ENCODE results near the gene RASA4. TPM values are rescaled to one million over a fixed set of nuclear protein-coding genes. Genes with fewer than 3 reads are reported as not detected.
"Not testable (repeated sequence)": the region's sequence is repeated elsewhere in the genome, so short reads cannot be mapped to it uniquely, and the experiment has no call there.

RASA4 gene
- total RNA-seq, result 2.5 and 3.6 TPM in 2 replicates

DNA sequence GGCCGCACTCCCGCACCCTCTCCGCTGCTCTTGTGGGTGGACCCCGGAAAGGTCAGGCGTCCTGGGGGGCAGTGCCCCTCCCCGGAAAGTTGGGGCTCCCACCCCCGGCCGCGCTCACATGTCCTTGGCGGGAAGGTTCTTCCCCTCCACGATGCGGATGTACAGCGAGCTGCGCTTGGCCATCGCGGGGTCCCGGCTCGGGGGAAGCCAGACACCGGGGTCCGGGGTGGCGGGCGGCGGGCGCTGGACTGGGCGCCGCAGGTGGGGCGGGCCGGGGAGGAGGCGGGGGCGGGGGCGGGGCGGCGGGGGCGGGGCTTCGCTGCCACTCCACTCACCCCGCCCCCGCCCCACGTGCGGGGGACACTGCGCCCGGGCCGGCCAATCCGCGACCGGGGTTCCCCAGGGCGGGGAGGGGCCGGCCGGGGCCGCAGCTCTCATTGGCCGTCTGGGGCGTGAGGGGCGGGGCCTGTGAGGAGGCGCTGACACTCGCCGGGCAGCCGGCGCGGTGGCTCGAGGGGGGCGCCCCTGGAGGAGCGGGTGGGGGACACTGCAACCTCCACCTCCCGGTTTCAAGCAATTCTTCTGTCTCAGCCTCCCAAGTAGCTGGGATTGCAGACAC lies at the start of gene RASA4:
TSS of gene RASA4 (minus strand) at position 250 of the 619 bp plus-strand sequence. CDS start at position 183, 67 bp downstream.
- not testable (repeated sequence) for DNase-seq (ENCODE audit: low read depth, low spot score)

DNA sequence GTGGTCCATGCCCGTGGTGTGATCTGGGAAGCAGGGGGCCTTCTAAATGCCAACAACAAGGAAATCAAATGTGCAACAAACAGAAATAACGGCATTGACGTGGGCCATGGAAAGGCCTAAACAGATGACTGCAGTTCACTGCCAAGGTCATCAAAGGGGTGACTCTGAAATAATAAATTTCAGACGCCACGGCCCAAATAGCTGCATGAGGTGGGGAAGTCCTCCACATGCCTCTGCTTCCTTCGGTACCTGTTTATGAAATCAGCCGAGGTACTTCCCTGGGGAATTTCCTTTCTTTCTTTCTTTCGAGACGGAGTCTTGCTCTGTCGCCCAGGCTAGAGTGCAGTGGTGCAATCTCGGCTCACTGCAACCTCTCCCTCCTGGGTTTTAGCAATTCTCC lies 48.2 kb upstream of the RASA4 start:
- not testable (repeated sequence) for DNase-seq (ENCODE audit: low read depth, low spot score)

DNA sequence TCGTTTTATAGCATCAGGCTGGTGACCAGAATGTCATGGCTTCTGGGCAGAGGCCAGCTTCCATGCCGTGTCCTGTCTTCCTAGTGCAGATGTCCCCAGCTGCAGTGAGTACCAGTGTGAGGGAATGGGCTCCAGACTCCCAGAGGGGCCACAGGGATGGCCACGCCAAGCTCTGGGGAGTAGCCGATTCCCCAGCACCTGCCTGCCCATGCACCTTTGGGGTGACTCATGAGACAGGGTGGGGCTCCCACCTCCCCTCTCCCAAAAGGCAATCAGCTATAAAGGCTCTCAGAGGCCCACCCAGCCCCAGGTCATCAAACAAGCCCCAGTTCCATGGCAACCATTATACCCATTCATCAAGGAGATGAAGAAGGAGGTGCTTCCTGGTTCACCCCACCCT lies 33.4 kb upstream of the RASA4 start, which contains the start of gene SPDYE2B:
TSS of gene SPDYE2B (plus strand) at position 396 of the 400 bp plus-strand sequence. CDS start 2,030 bp downstream, outside the sequence.
- DNase-seq (ENCODE audit: low read depth, low spot score), result not testable (repeated sequence)

DNA sequence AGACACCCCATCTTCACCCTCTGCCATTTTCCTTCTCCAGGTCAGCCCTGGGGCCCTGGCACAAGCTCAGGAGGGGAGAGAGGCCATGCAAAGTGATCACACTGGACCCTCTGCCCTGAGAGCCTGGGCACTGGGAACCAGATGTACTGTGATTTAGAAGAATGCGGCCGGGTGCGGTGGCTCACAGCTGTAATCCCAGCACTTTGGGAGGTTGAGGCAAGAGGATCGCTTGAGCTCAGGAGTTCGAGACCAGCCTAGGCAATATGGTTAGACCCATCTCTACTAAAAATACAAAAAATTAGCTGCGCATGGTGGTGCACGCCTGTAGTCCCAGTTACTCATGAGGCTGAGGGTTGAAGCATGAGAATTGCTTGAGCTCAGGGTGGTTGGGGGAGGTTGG lies 31.3 kb upstream of the RASA4 start:
- DNase-seq (ENCODE audit: low read depth, low spot score), result not testable (repeated sequence)

DNA sequence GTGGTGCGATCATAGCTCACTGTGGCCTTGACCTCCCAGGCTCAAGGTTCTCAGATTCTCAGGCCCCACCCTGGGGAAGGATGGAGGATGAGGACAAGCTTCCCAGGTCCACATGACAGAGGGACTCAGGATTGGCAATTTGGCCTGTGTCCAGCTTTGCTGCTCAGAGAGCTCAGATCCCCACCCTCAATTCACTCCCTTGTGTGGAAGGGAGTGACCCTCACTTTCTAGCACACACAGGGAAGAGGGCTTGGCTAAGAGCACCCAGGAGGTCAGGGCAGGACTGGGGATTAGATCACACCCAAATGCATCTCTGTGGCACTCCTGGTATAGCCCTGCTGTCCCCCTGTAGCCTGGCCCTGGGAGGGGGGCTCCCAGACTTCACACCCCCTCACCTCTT lies 26.8 kb upstream of the RASA4 start:
- DNase-seq (ENCODE audit: low read depth, low spot score), result not testable (repeated sequence)

DNA sequence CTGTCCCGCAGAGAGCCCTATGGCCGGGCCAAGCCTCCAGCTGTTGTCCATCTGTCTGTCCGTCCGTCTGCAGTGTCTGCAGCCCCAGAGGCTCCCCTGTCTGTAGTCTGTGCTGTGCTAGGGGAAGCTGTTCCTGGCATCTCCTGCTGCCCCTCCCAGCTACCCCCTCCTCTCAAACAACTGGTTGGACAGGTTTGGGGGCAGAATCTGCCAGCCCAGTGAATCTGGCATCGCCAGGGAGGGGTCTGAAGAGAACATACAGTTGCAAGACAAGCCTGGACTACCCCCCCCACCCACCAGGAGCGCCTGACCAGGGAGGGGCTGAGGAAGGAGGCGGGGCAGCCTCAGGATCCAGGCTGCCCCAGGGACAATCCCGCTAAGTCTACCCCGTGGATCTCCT lies 26.1 kb upstream of the RASA4 start, which contains the start of gene UPK3BL1:
TSS of gene UPK3BL1 (minus strand) at position 101 of the 400 bp plus-strand sequence. CDS start at position 51, 50 bp downstream.
- not testable (repeated sequence) for DNase-seq (ENCODE audit: low read depth, low spot score)

DNA sequence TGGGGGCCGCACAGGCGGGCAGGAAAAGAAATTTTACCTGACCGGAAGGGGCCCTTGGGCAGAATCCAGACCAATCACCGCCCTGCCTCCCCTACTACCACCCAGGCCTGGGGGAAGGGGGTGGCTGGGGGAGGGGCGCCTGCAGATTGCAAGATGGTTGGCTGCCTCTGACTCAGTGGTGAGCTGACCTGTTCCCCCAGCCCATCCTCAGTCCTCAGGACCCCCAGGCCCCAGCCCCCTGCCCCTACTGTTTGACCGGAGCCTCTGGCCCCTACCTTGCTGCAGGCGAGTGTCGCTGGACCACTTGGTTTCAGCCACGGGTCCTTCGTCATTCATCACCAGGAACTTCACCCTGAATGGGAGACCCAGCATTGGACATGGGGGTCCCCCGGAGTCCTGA lies 22.3 kb upstream of the RASA4 start:
- DNase-seq (ENCODE audit: low read depth, low spot score), result not testable (repeated sequence)

DNA sequence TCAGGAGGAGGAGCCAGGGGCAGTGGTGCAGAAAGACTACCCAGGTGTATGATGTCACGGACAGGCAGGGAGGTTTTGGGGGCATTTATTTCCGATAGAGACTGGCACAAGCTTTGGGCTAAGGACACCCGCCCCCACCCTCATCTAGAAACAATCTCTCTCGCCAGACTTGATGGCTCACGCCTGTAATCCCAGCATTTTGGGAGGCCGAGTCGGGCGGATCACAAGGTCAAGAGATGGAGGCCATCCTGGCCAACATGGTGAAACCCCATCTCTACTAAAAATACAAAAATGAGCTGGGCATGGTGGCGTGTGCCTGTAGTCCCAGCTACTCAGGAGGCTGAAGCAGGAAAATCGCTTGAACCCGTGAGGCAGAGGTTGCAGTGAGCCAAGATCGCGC lies 20.4 kb upstream of the RASA4 start:
- DNase-seq (ENCODE audit: low read depth, low spot score), result not testable (repeated sequence)

DNA sequence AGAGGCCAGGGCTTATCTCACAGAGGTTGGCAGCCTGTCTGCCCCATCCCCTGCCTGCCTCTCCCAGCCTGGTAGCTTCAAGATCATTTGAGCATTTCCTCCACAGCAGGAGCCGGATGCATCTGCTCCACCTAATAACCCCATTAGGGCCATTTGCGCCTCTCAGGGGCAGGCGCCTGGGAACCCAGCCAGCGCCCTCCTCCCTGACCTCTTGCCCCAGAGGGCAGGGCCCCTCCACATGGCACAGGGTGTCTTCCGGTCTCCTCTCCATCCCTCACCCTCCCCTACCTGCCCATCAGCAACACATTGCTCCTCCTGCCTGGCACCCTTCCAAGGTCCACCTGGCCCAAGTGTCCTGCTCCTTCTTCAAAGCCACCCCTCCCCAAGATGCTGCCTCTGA lies 18.8 kb upstream of the RASA4 start:
- DNase-seq (ENCODE audit: low read depth, low spot score), result not testable (repeated sequence)

DNA sequence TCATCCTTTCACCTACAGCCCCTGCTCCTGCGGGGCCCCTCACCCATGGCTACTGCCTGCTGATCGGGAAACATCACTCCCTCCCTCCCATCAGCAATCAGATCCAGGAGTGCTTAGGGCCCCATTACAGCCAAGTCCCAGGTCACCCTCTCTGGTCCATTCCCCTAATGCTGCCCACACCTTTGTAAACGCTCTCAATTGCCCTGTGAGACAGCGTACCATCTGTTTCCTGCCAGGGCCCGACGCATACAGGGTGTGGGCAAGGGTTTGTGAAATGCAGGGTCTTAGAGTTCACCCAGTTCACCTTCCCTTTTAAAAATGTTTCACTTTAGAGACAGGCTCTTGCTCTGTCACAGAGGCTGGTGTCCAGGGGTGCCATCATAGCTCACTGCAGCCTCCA lies 17.7 kb upstream of the RASA4 start:
- DNase-seq (ENCODE audit: low read depth, low spot score), result not testable (repeated sequence)

DNA sequence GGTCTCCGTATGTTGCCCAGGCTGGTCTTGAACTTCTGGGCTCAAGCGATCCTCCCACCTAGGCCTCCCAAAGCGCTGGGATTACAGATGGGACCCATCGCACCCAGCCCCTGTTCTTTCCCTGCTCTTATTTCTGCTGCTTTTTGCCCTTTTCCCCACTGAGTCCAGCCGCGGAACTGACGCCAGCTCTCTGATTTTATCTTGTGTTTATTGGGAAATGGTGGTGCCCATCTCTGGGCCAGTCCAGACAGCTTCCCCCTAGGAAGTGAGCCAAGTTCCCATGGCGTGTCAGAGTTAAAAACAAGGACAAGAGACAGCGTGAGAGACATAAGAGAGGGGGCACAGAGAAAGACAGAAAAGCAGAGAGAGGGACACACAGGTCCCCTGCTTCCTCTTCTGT lies 14.1 kb upstream of the RASA4 start:
- not testable (repeated sequence) for DNase-seq (ENCODE audit: low read depth, low spot score)

DNA sequence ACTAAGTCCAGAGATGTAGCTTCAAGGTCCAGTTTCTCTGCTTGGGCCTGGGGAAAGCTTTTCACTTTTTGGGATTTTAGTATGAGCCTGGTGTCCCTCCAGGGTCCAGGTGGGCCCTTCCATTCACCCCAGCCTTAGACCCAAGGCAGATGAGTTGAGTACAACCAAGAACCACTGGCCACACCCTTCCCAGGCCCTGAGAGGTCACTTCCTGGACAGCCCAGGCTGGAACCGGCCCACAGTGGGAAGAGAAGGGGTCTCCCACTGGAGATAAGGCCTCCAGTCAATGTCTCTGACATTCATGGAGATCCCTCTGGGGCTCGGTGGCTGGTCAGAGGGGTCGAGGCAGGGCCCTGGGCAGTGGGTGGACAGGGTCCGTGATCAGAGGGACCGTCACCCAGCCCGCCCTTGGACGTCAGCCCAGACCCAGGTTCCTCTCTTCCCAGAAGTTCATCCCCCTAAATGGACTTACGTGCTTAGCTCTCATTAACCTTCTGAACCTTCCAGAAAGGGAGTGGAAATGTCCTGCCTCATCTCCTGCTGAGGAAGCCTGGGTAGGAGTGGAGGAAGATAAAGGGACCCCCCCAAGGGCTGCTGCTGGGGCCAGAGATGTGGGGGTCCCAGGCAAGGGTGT lies 10.8 kb upstream of the RASA4 start:
- DNase-seq (ENCODE audit: low read depth, low spot score), result not testable (repeated sequence)

DNA sequence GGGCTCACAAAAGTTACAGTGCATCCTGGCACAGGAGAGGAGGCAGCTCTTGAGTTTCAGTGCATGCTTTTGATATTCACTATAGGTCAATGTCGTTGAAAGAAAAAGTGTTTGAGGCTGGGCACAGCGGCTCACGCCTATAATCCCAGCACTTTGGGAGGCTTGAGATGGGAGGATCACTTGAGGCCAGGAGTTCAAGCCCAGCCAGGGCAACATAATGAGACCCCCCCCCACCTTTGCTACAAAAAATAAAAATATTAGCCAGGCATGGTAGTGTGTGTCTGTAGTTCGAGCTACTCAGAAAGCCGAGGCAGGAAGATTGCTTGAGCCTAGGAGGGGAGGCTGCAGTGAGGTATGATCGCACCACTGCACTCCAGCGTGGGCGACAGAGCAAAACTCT lies 1.6 kb upstream of the RASA4 start:
- not testable (repeated sequence) for DNase-seq (ENCODE audit: low read depth, low spot score)

DNA sequence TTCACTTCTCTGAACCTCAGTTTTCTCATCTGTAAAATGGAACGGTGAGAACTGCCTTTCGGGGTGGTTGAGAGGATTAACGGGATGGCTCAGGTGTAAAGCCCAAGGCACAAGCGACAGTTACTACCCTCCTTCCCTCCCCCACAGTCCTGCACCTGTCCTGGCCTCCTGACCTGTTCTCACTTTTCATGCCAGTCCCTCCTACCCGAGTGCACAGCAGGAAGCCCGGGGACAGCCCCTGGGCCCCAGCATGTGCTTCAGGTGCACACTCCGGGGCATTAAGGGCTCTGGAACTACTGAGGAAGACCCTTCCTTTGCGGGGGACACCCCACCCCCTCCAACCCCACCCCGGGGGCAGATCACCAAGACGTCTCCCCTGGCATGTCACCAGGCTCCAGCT lies 626 bp downstream of the RASA4 start:
- DNase-seq (ENCODE audit: low read depth, low spot score), result not testable (repeated sequence)

DNA sequence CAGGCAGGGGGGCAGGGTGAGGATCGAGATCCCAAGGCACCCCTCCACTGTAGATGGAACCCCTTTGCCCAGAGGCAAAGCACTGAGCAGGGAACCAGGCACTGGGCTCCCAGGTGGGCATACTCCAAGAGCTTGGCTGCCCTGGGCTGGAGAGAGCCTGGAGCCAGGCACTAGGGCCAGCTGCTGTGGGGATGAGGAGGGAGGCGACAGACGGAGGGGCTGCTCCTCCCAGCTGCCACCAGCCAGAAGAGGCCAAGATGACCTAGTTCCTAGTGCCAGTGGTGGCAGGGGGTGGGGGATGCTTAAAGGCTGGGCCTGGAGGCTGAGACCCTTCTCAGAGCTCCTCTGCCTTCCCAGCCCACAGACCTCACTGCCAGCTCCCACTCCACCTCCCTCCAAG lies 1.7 kb downstream of the RASA4 start:
- DNase-seq (ENCODE audit: low read depth, low spot score), result not testable (repeated sequence)

DNA sequence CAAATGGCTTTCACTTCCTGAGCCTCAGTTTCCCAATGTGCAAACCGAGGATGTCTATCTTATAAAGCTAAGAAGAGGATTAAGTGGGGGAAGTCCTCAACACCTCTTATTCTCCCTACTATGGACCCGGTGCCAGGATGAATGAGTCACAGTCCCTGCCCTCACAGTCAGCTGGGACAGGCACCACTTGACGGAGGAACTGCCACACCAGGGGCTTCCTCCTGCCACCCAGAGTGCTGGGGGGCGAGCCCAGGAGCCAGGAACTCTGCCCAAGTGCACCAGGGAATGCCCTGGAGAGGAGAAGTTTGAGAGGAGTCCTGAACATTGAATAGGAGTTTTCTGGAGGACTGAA lies 2.2 kb downstream of the RASA4 start:
- DNase-seq (ENCODE audit: low read depth, low spot score), result not testable (repeated sequence)

DNA sequence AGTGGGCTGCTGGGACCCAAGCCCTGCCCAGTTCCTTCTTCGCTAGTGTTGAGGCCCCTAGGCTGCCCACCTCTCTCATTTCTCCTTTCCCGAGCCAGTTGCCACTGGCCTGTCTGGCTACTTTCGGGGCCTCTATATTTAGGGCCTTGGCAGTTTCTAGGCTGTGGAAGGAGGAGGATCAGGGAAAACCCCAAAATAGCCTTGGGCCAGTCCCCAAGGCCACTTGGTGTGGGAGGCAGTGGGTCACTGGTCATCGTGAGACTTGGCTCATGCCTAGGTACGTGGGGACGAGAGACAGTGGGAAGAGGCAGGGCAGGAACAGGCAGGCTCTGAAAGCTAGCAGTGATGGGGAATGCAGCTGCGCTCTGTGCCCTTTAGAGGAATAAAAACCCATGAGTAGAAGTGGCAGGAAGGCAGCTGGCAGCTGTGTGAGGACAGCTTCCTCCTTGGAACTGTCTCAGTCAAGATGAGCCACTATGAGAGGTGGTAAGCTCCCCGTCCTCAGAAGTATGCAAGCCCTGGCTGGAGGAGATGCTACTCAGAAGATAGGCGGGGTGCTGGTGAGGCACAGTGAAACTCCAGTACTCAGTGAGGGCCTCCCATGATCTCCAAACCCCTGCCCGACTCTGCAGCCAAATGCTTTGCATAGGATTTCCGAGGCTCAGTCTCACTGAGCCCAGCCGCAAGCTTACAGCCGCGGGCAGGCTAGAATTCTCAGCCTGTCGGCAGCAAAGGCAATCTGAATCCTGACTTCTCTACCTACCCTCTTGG lies 2.8 kb downstream of the RASA4 start:
- not testable (repeated sequence) for DNase-seq (ENCODE audit: low read depth, low spot score)

DNA sequence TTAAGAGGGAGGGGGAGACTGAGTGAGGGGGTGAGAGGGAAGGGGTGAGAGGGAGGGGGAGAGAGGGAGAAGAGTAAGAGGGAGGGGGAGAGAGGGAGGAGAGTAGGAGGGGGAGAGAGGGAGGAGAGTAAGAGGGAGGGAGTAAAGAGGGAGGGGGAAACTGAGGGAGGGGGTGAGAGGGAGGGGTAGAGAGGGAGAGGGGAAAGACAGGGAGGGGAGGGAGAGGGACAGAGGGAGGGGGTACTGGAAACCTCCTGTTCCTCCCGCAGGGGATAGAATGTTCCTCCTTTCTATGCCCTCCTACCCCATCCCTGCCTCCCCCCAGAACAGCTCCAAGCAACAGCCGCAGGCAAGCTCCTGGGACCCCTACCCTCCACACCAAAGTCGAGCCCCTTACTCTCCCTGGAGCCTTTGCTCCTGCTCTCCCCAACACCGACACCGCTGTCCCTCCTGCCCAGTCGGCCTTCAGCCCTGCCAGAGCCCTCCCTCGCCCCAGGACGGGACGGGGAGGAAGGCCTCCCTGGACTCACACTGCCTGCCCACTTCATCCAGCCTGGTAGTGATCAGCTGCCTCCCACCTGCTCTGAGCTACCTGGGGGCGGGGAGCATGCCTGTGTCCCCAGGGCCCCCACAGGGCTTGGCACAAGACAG lies 4.8 kb downstream of the RASA4 start:
- DNase-seq (ENCODE audit: low read depth, low spot score), result not testable (repeated sequence)

DNA sequence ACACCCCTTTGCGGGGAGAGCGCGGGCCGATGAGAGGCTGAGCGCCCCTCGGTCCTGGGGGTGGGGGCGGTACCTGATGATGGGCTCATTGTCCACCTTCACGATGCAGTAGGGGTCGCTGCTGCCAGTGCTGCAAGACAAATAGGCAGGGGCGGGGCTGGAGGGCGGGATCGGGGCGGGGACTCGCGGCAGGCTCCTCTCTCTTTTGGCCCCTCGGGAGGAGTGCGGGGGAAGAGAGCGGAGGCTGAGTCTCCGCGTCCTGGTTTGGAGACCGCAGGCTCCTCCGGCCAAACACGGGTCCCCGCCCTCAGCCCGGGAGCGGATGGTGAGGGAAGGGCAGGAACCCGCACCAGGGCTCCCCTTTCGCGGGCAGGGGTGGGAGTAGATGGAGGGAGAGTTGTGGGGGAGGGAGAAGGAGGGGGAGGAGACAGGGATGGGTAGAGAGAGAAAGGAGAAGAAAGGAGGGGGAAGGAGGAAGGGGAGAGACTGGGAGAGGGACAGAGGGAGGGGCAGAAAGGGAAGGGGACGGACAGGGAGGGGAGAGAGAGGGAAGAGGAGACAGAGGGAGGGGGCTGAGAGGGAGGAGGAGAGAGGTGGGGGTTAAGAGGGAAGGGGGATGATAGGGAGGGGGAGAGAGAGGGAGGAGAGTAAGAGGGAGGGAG lies 5.4 kb downstream of the RASA4 start:
- DNase-seq (ENCODE audit: low read depth, low spot score), result not testable (repeated sequence)

DNA sequence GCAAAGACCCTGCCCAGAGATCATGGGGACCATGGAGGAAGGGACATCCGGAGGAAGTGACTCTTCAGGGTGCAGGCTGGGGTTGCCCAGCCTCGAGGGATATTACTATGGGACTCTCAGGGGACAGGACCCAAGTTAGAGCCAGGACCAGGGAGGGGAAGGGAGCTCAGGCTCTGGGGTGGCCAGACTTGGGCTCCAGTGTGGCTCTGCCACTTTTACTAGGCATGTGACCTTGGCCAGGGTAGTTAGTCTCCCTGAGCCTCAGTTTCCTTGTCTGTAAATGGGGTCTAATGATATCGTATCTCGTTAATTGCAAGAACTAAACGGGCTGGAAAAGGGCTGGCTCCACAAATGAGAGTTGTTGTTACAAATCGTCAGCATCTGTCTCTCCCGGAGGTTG lies 6.1 kb downstream of the RASA4 start:
- not testable (repeated sequence) for DNase-seq (ENCODE audit: low read depth, low spot score)

DNA sequence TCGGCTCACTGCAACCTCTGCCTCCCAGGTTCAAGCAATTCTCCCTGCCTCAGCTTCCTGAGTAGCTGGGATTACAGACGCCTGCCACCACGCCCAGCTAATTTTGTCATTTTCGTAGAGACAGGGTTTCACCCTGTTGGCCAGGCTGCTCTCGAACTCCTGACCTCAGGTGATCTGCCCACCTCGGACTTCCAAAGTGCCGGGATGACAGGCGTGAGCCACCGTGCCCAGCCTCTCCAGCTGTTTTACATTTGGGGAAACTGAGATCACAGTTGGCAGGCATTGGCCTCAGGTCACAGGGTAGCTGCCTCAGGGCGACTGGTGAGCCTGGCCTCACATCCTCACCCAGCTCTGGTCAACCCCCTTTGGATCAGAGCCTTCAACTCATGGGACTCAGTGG lies 6.8 kb downstream of the RASA4 start:
- DNase-seq (ENCODE audit: low read depth, low spot score), result not testable (repeated sequence)
